ENCODE data around the gene IRF1. TPM values are rescaled to one million over a fixed set of nuclear protein-coding genes. Genes with fewer than 3 reads are reported as not detected.

IRF1 gene
- total and polyA plus RNA-seq, 7 experiments from 2014 or later: 118 to 632 (median 174) TPM

DNA sequence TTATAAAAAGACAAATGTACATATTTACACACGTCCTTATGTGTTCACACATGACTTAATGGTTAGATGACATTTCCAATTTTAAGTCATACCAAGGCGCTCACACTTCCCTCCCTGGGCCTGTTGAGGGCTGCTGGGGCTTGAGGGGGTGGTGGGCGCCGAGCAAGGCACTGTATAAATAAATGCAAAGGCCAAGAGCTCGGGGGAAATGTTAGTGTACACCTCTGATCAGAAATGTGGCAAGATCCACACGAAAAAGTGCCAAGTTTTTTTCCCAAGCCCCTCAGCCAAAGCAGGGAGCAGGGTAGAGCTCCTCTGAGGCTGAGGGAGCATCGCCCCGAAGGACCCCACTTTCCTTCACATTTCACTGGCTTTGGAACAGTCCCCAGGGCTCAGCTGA lies 7.5 kb downstream of the IRF1 start:
- peaks cover 29 to 88% of the 10 kb centered on the region in 2 donors for H3K4me1 ChIP-seq (ENCODE audit: control insufficient read depth in 2 of 2, insufficient read depth in 2 of 2, low read length in 2 of 2)
- Mint-ChIP-seq H3K4me3 (peak overlapping the region in 2 of 10 donors; percentile 17 to 62), H3K9me3 (peaks cover 0 to 3% (median 0%) of the 10 kb centered on the region in 11 donors), H3K36me3 (peaks cover 17 to 55% (median 37%) of the 10 kb centered on the region in 5 donors), H3K27ac (peak overlapping the region; percentile 28 to 97 (median 72)), H3K27me3 (peaks cover 0 to 2% (median 0%) of the 10 kb centered on the region in 5 donors), H3K4me1 (peaks cover 52 to 80% (median 76%) of the 10 kb centered on the region in 7 donors)
- H3K9me3 ChIP-seq (ENCODE audit: control insufficient read depth in 2 of 3, low read length in 3 of 3): no peaks in the 10 kb centered on the region
- ATAC-seq (no peak), DNase-seq (peak in 3 of 9 donors; percentile 5 to 22 (median 12))
- ChIA-PET POLR2A (interaction anchor here (1.4 to 9.2 kb wide), 8 partner anchors 10 to 72 kb away, joined by 4 to 99 read pairs (median 13); no protein-coding TSS in a partner anchor), CTCF (interaction anchor here (2.0 kb wide), 1 partner anchor 8 kb away, joined by 6 read pairs; no protein-coding TSS in a partner anchor)
- intact Hi-C loops (cut with micrococcal nuclease): no loop called here
- peaks cover 46 to 64% (median 55%) of the 10 kb centered on the region in 3 experiments for H3K36me3 ChIP-seq (ENCODE audit: control insufficient read depth in 2 of 3, insufficient read depth in 3 of 3, low read length in 3 of 3)
- no peaks in the 10 kb centered on the region for H3K27me3 ChIP-seq (ENCODE audit: control insufficient read depth in 2 of 2, insufficient read depth in 2 of 2, low read length in 2 of 2)
- H3K4me3 ChIP-seq (ENCODE audit: low read length): no peak overlapping the region
- no peak overlapping the region for H3K27ac ChIP-seq (ENCODE audit: low read depth, low read length)

DNA sequence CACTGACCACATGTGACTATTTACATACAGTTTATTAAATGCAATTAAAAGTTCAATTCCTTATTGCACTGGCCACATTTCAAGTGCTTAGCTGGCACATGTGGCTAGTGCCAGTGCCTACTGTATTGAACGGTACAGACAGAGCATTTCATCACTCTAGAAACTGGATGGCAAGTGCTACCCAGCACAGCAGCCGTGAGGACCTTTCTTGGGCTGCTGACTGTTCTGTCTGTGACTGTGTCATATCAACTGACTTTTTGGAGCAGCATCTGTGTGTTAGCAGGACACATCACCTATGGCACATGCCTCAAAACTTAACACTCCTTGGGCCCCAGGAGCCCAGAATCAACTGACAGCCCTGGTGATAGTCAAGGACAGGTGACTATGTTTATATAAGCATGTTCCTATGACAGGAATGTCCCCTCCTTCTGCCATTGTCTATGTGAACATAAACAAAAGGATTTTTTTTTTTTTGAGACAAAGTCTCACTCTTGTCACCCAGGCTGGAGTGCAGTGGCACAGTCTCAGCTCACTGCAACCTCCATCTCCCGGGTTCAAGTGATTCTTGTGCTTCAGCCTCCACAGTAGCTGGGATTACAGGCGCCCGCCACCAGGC lies 8.9 kb downstream of the IRF1 start:
- ATAC-seq (peak; percentile 8), DNase-seq (peak in 2 of 9 donors; percentile 40 to 54)
- Histone ChIP-seq H3K27me3 (ENCODE audit: control insufficient read depth in 2 of 2, insufficient read depth in 2 of 2, low read length in 2 of 2) (no peaks in the 10 kb centered on the region), H3K4me3 (ENCODE audit: low read length) (no peak overlapping the region), H3K36me3 (ENCODE audit: control insufficient read depth in 2 of 3, insufficient read depth in 3 of 3, low read length in 3 of 3) (peaks cover 32 to 50% (median 41%) of the 10 kb centered on the region in 3 experiments), H3K4me1 (ENCODE audit: control insufficient read depth in 2 of 2, insufficient read depth in 2 of 2, low read length in 2 of 2) (peaks cover 22 to 88% of the 10 kb centered on the region in 2 donors), H3K9me3 (ENCODE audit: control insufficient read depth in 2 of 3, low read length in 3 of 3) (no peaks in the 10 kb centered on the region), H3K27ac (ENCODE audit: low read depth, low read length) (peak overlapping the region; percentile 27)
- Mint-ChIP-seq H3K4me3 (peak overlapping the region in 2 of 10 donors; percentile 16 to 37), H3K27ac (peak overlapping the region; percentile 79 to 97 (median 88)), H3K27me3 (peaks cover 0 to 1% (median 0%) of the 10 kb centered on the region in 5 donors), H3K4me1 (peaks cover 42 to 80% (median 76%) of the 10 kb centered on the region in 7 donors), H3K9me3 (peaks cover 0 to 4% (median 0%) of the 10 kb centered on the region in 11 donors), H3K36me3 (peaks cover 14 to 41% (median 26%) of the 10 kb centered on the region in 5 donors)
- intact Hi-C loops (cut with micrococcal nuclease): no loop called here
- POLR2A ChIA-PET: interaction anchor here (1.8 to 9.2 kb wide), 7 partner anchors 8 to 70 kb away, joined by 6 to 129 read pairs (median 28); partner anchors contain the start of gene IRF1
- CTCF ChIA-PET: interaction anchor here (0.6 to 5.6 kb wide), 4 partner anchors 8 to 59 kb away, joined by 3 to 46 read pairs (median 6); partner anchors contain the start of gene IRF1

DNA sequence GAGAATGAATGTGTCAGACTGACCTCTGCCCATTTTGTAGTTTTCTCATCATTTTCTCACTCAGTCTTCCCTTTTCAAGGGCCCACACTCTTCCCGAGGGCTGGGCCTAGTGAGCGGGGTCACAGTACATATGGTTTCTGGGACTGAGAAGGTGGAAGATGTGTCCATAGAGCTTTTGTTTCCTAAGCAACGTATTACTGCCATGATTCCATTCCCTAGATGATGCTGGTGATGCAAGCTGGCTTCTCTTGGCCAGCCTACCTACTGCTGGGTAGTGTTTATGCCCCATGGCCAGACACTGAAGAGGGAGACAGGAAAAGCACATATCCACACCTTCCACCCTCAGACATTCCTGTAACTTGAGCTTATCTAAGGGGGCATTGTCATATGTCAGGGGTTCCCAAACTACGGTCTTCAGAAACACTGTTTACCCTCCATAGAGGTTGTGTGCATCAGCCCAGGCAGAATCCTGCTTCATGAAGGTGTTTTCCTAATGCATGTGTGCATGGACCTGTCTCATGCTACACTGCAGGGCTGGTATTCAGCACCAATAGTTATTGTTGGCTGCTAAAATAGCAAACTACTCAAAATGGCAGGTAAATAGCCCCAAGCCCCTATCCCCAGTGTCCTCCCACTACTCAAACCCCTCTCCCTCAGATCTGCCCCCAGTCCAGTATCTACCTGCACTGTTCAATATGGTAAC lies 9.5 kb downstream of the IRF1 start:
- H3K27ac ChIP-seq (ENCODE audit: low read depth, low read length): no peak overlapping the region
- peak in 2 of 9 donors; percentile 26 to 39 for DNase-seq
- CTCF ChIA-PET: interaction anchor here (1.0 to 5.6 kb wide), 5 partner anchors 8 to 94 kb away, joined by 3 to 46 read pairs (median 8); partner anchors contain the start of gene IRF1
- no peaks in the 10 kb centered on the region for H3K27me3 Mint-ChIP-seq
- peak; percentile 3 for ATAC-seq
- peaks cover 39 to 78% (median 74%) of the 10 kb centered on the region in 7 donors for H3K4me1 Mint-ChIP-seq
- no peaks in the 10 kb centered on the region for H3K9me3 ChIP-seq (ENCODE audit: control insufficient read depth in 2 of 3, low read length in 3 of 3)
- H3K9me3 Mint-ChIP-seq: peaks cover 0 to 4% (median 0%) of the 10 kb centered on the region in 11 donors
- H3K27ac Mint-ChIP-seq: peak overlapping the region; percentile 79 to 97 (median 88)
- H3K4me3 Mint-ChIP-seq: peak overlapping the region in 2 of 10 donors; percentile 28 to 37
- intact Hi-C loops (cut with micrococcal nuclease): loop anchor here in 1 of 2 donors (1.0 kb wide), 1 partner anchor 9 kb away; the partner anchor contains the start of gene IRF1
- H3K36me3 Mint-ChIP-seq: peaks cover 11 to 36% (median 23%) of the 10 kb centered on the region in 5 donors
- H3K4me1 ChIP-seq (ENCODE audit: control insufficient read depth in 2 of 2, insufficient read depth in 2 of 2, low read length in 2 of 2): peaks cover 15 to 84% of the 10 kb centered on the region in 2 donors
- H3K36me3 ChIP-seq (ENCODE audit: control insufficient read depth in 2 of 3, insufficient read depth in 3 of 3, low read length in 3 of 3): peaks cover 26 to 43% (median 34%) of the 10 kb centered on the region in 3 experiments
- H3K27me3 ChIP-seq (ENCODE audit: control insufficient read depth in 2 of 2, insufficient read depth in 2 of 2, low read length in 2 of 2): no peaks in the 10 kb centered on the region
- POLR2A ChIA-PET: interaction anchor here (0.7 to 9.2 kb wide), 13 partner anchors 8 to 95 kb away, joined by 3 to 129 read pairs (median 15); partner anchors contain the start of gene IRF1
- no peak overlapping the region for H3K4me3 ChIP-seq (ENCODE audit: low read length)

DNA sequence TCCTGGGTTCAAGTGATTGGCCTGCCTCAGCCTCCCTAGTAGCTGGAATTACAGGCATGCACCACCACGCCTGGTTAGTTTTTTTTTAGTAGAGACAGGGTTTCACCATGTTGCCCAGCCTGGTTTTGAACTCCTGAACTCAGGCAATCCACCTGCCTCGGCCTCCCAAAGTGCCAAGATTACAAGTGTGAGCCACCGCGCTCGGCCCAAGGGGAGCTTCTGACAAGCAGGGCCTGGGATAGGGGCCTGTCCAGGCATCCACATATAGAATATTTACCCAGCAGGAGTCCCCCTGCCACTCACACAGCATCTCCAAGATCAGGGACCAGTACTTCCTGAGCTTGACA lies 10.1 kb downstream of the IRF1 start:
- DNase-seq (peak in 3 of 9 donors; percentile 26 to 46 (median 34)), ATAC-seq (peak; percentile 0)
- ChIA-PET POLR2A (interaction anchor here (0.7 to 9.2 kb wide), 18 partner anchors 9 to 94 kb away, joined by 3 to 129 read pairs (median 12); partner anchors contain the start of gene IRF1), CTCF (interaction anchor here (1.3 to 5.6 kb wide), 5 partner anchors 9 to 93 kb away, joined by 4 to 46 read pairs (median 8); partner anchors contain the start of gene IRF1)
- H3K27me3 ChIP-seq (ENCODE audit: control insufficient read depth in 2 of 2, insufficient read depth in 2 of 2, low read length in 2 of 2): no peaks in the 10 kb centered on the region
- peak overlapping the region in 2 of 10 donors; percentile 6 to 37 for H3K4me3 Mint-ChIP-seq
- peaks cover 0 to 4% (median 0%) of the 10 kb centered on the region in 11 donors for H3K9me3 Mint-ChIP-seq
- H3K4me1 Mint-ChIP-seq: peaks cover 36 to 78% (median 72%) of the 10 kb centered on the region in 7 donors
- intact Hi-C loops (cut with micrococcal nuclease): loop anchor here in 1 of 2 donors (1.0 kb wide), 1 partner anchor 10 kb away; the partner anchor contains the start of gene IRF1
- peak overlapping the region; percentile 53 to 97 (median 88) for H3K27ac Mint-ChIP-seq
- no peak overlapping the region for H3K4me3 ChIP-seq (ENCODE audit: low read length)
- peaks cover 10 to 84% of the 10 kb centered on the region in 2 donors for H3K4me1 ChIP-seq (ENCODE audit: control insufficient read depth in 2 of 2, insufficient read depth in 2 of 2, low read length in 2 of 2)
- H3K36me3 ChIP-seq (ENCODE audit: control insufficient read depth in 2 of 3, insufficient read depth in 3 of 3, low read length in 3 of 3): peaks cover 21 to 38% (median 29%) of the 10 kb centered on the region in 3 experiments
- no peaks in the 10 kb centered on the region for H3K27me3 Mint-ChIP-seq
- peaks cover 8 to 33% (median 17%) of the 10 kb centered on the region in 5 donors for H3K36me3 Mint-ChIP-seq
- no peak overlapping the region for H3K27ac ChIP-seq (ENCODE audit: low read depth, low read length)
- no peaks in the 10 kb centered on the region for H3K9me3 ChIP-seq (ENCODE audit: control insufficient read depth in 2 of 3, low read length in 3 of 3)

DNA sequence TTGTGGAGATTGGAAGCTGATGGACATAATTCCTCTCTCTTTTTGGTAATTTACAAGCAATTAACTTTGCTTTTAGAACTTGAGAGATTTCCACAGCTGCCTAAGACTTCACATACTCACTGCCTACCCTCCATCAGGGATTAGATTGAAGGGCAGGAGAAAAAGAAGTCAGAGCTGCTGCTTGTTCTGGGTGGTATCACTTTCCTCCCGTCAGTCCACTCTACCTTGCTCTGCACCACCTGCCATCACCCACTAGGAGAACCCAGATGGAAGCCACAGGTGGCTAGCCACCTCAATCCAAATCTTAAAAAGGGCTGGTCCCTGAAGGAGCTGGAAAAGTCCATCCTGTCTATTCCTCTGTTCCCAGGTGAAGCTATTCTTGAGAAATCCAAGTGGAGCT lies 10.5 kb downstream of the IRF1 start:
- POLR2A ChIA-PET: interaction anchor here (0.7 to 9.2 kb wide), 21 partner anchors 9 to 88 kb away, joined by 3 to 129 read pairs (median 9); partner anchors contain the start of gene IRF1
- CTCF ChIA-PET: interaction anchor here (1.2 to 5.6 kb wide), 8 partner anchors 9 to 93 kb away, joined by 3 to 46 read pairs (median 8); partner anchors contain the start of gene IRF1
- H3K27ac Mint-ChIP-seq: peak overlapping the region; percentile 79 to 97 (median 91)
- DNase-seq (peak in 2 of 9 donors; percentile 40 to 50), ATAC-seq (peak; percentile 8)
- no peaks in the 10 kb centered on the region for H3K27me3 Mint-ChIP-seq
- H3K27ac ChIP-seq (ENCODE audit: low read depth, low read length): no peak overlapping the region
- peaks cover 6 to 84% of the 10 kb centered on the region in 2 donors for H3K4me1 ChIP-seq (ENCODE audit: control insufficient read depth in 2 of 2, insufficient read depth in 2 of 2, low read length in 2 of 2)
- no peaks in the 10 kb centered on the region for H3K27me3 ChIP-seq (ENCODE audit: control insufficient read depth in 2 of 2, insufficient read depth in 2 of 2, low read length in 2 of 2)
- peaks cover 0 to 4% (median 0%) of the 10 kb centered on the region in 11 donors for H3K9me3 Mint-ChIP-seq
- intact Hi-C loops (cut with micrococcal nuclease): loop anchor here in 1 of 2 donors (1.0 kb wide), 1 partner anchor 10 kb away; the partner anchor contains the start of gene IRF1
- H3K36me3 ChIP-seq (ENCODE audit: control insufficient read depth in 2 of 3, insufficient read depth in 3 of 3, low read length in 3 of 3): peaks cover 16 to 33% (median 24%) of the 10 kb centered on the region in 3 experiments
- peaks cover 8 to 28% (median 13%) of the 10 kb centered on the region in 5 donors for H3K36me3 Mint-ChIP-seq
- no peak overlapping the region for H3K4me3 ChIP-seq (ENCODE audit: low read length)
- H3K4me1 Mint-ChIP-seq: peaks cover 31 to 76% (median 70%) of the 10 kb centered on the region in 7 donors
- peak overlapping the region in 1 of 10 donors; percentile 25 for H3K4me3 Mint-ChIP-seq
- H3K9me3 ChIP-seq (ENCODE audit: control insufficient read depth in 2 of 3, low read length in 3 of 3): no peaks in the 10 kb centered on the region

Measured in naive thymus-derived CD4-positive, alpha-beta T cell (primary cell).